ENCODE data around the gene HJV. TPM values are rescaled to one million over a fixed set of nuclear protein-coding genes. Genes with fewer than 3 reads are reported as not detected.

The HJV gene
- total RNA-seq, 2 donors from 2014 or later: not detected

GRCh38 chr1:145994391-145995120, 27.0 kb downstream of the HJV start:
- Mint-ChIP-seq H3K4me3 (peak overlapping the region; percentile 99), H3K27me3 (no peaks in the 10 kb centered on the region), H3K36me3 (ENCODE audit: low read depth) (peaks cover 25% of the 10 kb centered on the region), H3K27ac (peak overlapping the region; percentile 97), H3K4me1 (peaks cover 63% of the 10 kb centered on the region)
- no peak for ATAC-seq
- DNase-seq: no peak
- H3K9me3 ChIP-seq (ENCODE audit: control insufficient read depth, low read length, poor library complexity, severe bottlenecking): no peaks in the 10 kb centered on the region

- Mint-ChIP-seq H3K27ac (peak overlapping the region; percentile 97), H3K36me3 (ENCODE audit: low read depth) (peaks cover 25% of the 10 kb centered on the region), H3K4me3 (peak overlapping the region; percentile 99), H3K4me1 (peaks cover 62% of the 10 kb centered on the region), H3K27me3 (no peaks in the 10 kb centered on the region)
- DNase-seq (no peak), ATAC-seq (no peak)
- H3K9me3 ChIP-seq (ENCODE audit: control insufficient read depth, low read length, poor library complexity, severe bottlenecking): no peaks in the 10 kb centered on the region
These were observed 27.7 kb downstream of the HJV start for GRCh38 chr1:145993618-145994390.

DNA sequence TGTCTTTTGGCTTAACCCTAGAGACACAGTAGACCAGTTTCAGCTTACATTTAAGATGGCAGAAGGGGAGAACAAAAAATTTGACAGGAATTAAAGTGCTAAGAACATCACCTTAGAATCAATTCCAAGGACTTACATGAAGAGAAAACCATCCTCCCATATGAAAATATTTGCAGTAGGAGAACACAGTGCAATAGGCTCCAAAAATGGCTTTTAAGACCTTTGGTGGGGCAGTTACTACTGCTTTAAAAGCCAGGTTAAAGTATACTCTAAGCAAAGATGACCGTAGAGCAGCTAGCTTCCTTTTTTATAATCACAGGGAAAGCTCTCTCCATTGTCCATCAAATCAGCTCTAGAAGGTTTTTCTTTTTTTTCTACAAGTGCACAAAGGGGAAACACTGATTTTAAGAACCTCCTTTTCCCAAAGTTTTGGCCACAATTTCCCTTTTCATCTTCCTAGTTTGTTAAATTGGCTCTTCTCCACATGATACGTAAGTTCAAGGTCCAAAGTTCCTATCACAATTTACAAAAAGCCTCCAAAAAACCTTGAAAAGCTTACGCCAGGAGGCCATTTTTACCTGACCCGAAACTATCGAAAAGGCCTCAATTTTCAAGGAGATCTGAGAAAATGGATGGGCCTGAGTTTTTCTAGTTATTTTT, 28.4 kb downstream of the HJV start:
- H3K27ac Mint-ChIP-seq: peak overlapping the region; percentile 97
- H3K4me3 Mint-ChIP-seq: peak overlapping the region; percentile 99
- no peaks in the 10 kb centered on the region for H3K27me3 Mint-ChIP-seq
- no peak for DNase-seq
- peaks cover 62% of the 10 kb centered on the region for H3K4me1 Mint-ChIP-seq
- H3K9me3 ChIP-seq (ENCODE audit: control insufficient read depth, low read length, poor library complexity, severe bottlenecking): no peaks in the 10 kb centered on the region
- H3K36me3 Mint-ChIP-seq (ENCODE audit: low read depth): peaks cover 25% of the 10 kb centered on the region
- no peak for ATAC-seq

GRCh38 chr1:145992502-145992936, 29.0 kb downstream of the HJV start:
- H3K4me3 Mint-ChIP-seq: peak overlapping the region; percentile 99
- peaks cover 59% of the 10 kb centered on the region for H3K4me1 Mint-ChIP-seq
- H3K36me3 Mint-ChIP-seq (ENCODE audit: low read depth): peaks cover 25% of the 10 kb centered on the region
- peak overlapping the region; percentile 97 for H3K27ac Mint-ChIP-seq
- H3K27me3 Mint-ChIP-seq: no peaks in the 10 kb centered on the region
- no peaks in the 10 kb centered on the region for H3K9me3 ChIP-seq (ENCODE audit: control insufficient read depth, low read length, poor library complexity, severe bottlenecking)
- no peak for ATAC-seq
- no peak for DNase-seq

GRCh38 chr1:145991735-145992412, 29.7 kb downstream of the HJV start:
- peaks cover 53% of the 10 kb centered on the region for H3K4me1 Mint-ChIP-seq
- peak overlapping the region; percentile 97 for H3K27ac Mint-ChIP-seq
- peak overlapping the region; percentile 99 for H3K4me3 Mint-ChIP-seq
- H3K9me3 ChIP-seq (ENCODE audit: control insufficient read depth, low read length, poor library complexity, severe bottlenecking): no peaks in the 10 kb centered on the region
- peaks cover 25% of the 10 kb centered on the region for H3K36me3 Mint-ChIP-seq (ENCODE audit: low read depth)
- no peak for DNase-seq
- no peak for ATAC-seq
- H3K27me3 Mint-ChIP-seq: no peaks in the 10 kb centered on the region

DNA sequence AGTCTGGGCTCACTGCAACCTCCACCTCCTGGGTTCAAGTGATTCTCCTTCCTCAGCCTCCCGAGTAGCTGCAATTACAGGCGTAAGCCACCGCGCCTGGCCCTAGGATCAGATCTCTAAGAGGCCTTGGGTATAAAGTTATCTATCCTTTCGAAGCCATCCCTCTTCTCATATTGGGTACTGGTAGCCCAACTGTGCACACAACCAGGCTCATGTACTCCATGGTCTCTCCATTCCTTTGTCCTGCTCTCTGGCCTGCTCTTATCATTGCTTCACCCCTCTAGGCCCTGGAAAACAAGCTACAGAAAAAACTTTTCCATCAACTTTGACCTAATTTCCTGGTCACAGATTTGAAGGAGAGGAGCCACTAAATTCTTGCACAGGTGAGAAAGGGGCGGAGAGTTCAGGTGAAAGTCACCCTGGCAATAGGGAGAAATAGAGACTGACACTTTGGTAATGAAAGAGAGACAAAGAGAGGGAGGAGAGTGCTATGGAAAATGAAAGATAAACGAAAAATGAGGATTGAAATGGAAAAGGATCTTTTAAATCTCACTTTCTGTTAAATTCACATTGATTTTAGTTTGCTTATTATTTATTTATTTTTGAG, 31.2 kb downstream of the HJV start:
- no peaks in the 10 kb centered on the region for H3K9me3 ChIP-seq (ENCODE audit: control insufficient read depth, low read length, poor library complexity, severe bottlenecking)
- no peaks in the 10 kb centered on the region for H3K27me3 Mint-ChIP-seq
- peak overlapping the region; percentile 97 for H3K27ac Mint-ChIP-seq
- peaks cover 18% of the 10 kb centered on the region for H3K36me3 Mint-ChIP-seq (ENCODE audit: low read depth)
- H3K4me3 Mint-ChIP-seq: peak overlapping the region; percentile 37
- no peak for ATAC-seq
- H3K4me1 Mint-ChIP-seq: peaks cover 55% of the 10 kb centered on the region
- no peak for DNase-seq

DNA sequence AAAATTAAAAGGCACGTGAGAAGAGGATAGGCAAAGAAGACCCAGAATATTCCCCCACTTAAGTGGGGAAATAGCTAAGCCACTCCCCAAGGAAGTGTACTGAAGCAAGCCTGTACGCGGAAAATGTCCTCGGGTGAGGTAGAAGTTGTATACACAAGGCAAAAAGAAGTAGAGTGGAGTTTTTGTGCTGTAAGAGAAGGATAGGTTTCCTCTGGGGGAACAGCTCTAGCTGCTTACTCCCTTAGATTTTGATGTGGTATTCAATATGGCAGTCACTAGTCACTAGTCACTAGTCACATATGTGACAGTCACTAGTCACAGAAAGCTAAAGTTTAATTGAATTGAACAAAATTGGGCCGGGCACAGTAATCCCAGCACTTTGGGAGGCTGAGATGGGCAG, 32.8 kb downstream of the HJV start:
- no peak for DNase-seq
- Mint-ChIP-seq H3K4me1 (peaks cover 60% of the 10 kb centered on the region), H3K27ac (peak overlapping the region; percentile 62), H3K4me3 (peak overlapping the region; percentile 15), H3K27me3 (no peaks in the 10 kb centered on the region), H3K36me3 (ENCODE audit: low read depth) (peaks cover 7% of the 10 kb centered on the region)
- H3K9me3 ChIP-seq (ENCODE audit: control insufficient read depth, low read length, poor library complexity, severe bottlenecking): no peaks in the 10 kb centered on the region
- ATAC-seq: peak; percentile 71

- Mint-ChIP-seq H3K4me1 (peaks cover 62% of the 10 kb centered on the region), H3K27me3 (no peaks in the 10 kb centered on the region), H3K36me3 (ENCODE audit: low read depth) (peaks cover 4% of the 10 kb centered on the region), H3K4me3 (no peak overlapping the region), H3K27ac (peak overlapping the region; percentile 62)
- DNase-seq (no peak), ATAC-seq (no peak)
- H3K9me3 ChIP-seq (ENCODE audit: control insufficient read depth, low read length, poor library complexity, severe bottlenecking): no peaks in the 10 kb centered on the region
These were observed 33.6 kb downstream of the HJV start for GRCh38 chr1:145987926-145988325.

DNA sequence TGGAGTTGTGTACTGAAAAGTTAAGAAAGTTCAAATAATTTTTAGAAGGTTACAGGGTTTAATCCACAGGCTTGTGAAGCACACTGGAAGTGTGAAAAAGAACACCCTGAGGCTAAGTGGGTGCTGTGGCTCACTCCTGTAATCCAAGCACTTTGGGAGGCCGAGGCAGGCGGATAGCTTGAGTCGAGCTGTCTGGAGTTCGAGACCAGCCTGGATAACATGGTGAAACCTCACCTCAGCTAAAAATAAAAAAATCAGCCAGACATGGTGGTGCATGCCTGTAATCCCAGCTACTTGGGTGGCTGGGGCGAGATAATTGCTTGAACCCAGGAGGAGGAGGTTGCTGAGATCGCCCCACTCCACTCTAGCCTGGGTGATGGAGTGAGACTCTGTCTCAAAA, 35.0 kb downstream of the HJV start:
- ATAC-seq (no peak), DNase-seq (no peak)
- Mint-ChIP-seq H3K4me3 (peak overlapping the region; percentile 62), H3K4me1 (peaks cover 63% of the 10 kb centered on the region), H3K27ac (no peak overlapping the region), H3K36me3 (ENCODE audit: low read depth) (no peaks in the 10 kb centered on the region), H3K27me3 (no peaks in the 10 kb centered on the region)
- H3K9me3 ChIP-seq (ENCODE audit: control insufficient read depth, low read length, poor library complexity, severe bottlenecking): no peaks in the 10 kb centered on the region

DNA sequence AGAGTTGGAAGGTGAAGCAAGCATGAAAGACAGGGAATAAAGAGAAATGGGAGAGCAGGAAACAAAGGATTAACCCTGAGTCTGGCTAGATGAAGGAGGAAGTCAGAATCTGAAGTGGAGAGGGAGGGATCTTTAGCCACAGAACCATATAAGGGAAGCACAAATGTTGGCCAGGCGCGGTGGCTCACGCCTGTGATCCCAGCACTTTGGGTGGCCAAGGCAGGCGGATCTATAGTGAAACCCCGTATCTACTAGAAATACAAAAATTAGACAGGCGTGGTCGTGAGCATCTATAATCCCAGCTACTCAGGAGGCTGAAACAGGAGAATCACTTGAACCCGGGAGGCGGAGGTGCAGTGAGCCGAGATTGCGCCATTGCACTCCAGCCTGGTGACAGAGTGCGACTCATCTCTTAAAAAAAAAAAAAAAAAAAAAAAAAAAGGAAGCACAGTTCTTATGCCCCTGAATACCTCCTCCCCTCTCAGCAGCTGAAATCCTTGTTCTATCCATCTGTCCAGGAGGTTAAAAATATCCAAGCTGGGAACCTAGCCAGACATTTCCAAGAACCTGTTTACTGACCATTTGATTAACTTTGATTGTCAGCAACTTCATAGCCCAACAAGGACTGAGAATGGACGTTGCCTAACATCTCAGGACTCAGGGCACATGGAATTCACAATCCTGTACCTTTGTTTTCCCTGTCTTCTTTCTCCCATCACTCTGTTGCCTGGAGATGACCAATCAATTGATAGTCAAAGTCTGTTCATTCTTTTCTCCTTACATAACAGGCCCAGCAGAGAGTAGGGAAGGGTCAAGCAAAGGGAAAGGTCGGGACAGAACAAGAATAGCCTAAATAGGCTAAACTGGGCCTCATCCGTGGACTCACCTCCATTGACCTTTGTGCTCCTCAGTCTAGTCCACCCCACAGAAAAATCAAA, 35.8 kb downstream of the HJV start:
- H3K9me3 ChIP-seq (ENCODE audit: control insufficient read depth, low read length, poor library complexity, severe bottlenecking): no peaks in the 10 kb centered on the region
- peaks cover 64% of the 10 kb centered on the region for H3K4me1 Mint-ChIP-seq
- H3K27ac Mint-ChIP-seq: no peak overlapping the region
- no peaks in the 10 kb centered on the region for H3K27me3 Mint-ChIP-seq
- H3K36me3 Mint-ChIP-seq (ENCODE audit: low read depth): no peaks in the 10 kb centered on the region
- H3K4me3 Mint-ChIP-seq: peak overlapping the region; percentile 62
- ATAC-seq: no peak
- DNase-seq: no peak

DNA sequence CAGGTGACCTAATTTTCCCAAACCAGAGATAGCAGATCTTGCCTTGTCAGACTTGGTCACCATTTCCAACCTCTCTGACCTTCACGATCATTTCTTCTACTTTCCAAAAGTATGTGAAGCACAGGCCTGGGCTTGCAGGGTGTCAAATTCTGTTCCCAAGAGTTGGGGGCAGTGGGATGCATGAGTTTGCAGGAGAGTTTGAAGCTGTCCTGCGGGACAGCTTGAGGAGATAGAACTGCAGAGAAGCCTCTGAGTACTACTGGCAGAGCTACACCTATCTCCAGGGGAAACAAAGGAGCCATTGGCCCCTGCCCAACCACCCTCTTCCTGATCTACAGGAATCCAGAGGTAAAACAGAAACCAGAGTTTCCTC, 36.4 kb downstream of the HJV start:
- ATAC-seq (no peak), DNase-seq (no peak)
- no peaks in the 10 kb centered on the region for H3K9me3 ChIP-seq (ENCODE audit: control insufficient read depth, low read length, poor library complexity, severe bottlenecking)
- Mint-ChIP-seq H3K4me3 (peak overlapping the region; percentile 61), H3K27me3 (no peaks in the 10 kb centered on the region), H3K4me1 (peaks cover 60% of the 10 kb centered on the region), H3K36me3 (ENCODE audit: low read depth) (no peaks in the 10 kb centered on the region), H3K27ac (no peak overlapping the region)
